Endothelial cell of umbilical vein (primary cell): ENCODE measurements around the gene HELZ2. TPM values are rescaled to one million over a fixed set of nuclear protein-coding genes. Genes with fewer than 3 reads are reported as not detected.

Experiments used
- BruUV-seq: library from RNA; stranded (reverse); fragments of 400-500 nt; replicated peaks from 2 replicates; lab custom pipeline; 2021; lab: Mats Ljungman, UMichigan
- CTCF ChIA-PET: fragments of 300-600, 350-600 bp; sonication (Branson Sonifier 250); formaldehyde crosslinking; loops from one replicate; lab custom pipeline; 2021; ENCODE audit warnings: antibody characterized with exemption, inconsistent platforms; lab: Charles Lee
- POLR2A ChIA-PET: fragments of 300-600, 350-600 bp; sonication (Branson Sonifier 250); formaldehyde crosslinking; loops from one replicate; lab custom pipeline; 2021; ENCODE audit warnings: antibody characterized with exemption, inconsistent platforms; lab: Charles Lee
- DNase-seq: peaks from one replicate; pipeline ENCODE4 v3.0.0-alpha.2; 2011; ENCODE audit warnings: low read depth, low spot score
- FAIRE-seq: peaks from 2 replicates; lab custom pipeline; 2011; peaks lifted over from hg19 to GRCh38; lab: Jason Lieb, UNC
- H2AFZ ChIP-seq: 2 replicates; pipeline ENCODE4 v1.6.0; 2012; ENCODE audit warnings: low read depth, low read length, control low read depth, inconsistent platforms
- H3K27ac ChIP-seq: 2 replicates; pipeline ENCODE4 v1.5.1; 2011; ENCODE audit warnings: low read depth, mild to moderate bottlenecking, control low read depth, low read length, moderate library complexity; ENCODE audit not compliant: insufficient read depth
- H3K27me3 ChIP-seq, 2 experiments: 2 replicates each; pipeline versions ENCODE4 v1.6.0 to v1.6.1; 2011; ENCODE audit warnings: low read length in 2 of 2, mixed read lengths in 1 of 2; ENCODE audit not compliant: control insufficient read depth in 2 of 2, insufficient read depth in 2 of 2
- H3K36me3 ChIP-seq, 2 experiments: 2 replicates in 1 of 2; 3 replicates in 1 of 2; pipeline ENCODE4 v1.5.1; 2011; ENCODE audit warnings: low read length in 2 of 2, mild to moderate bottlenecking in 1 of 2, moderate library complexity in 1 of 2; ENCODE audit not compliant: control insufficient read depth in 2 of 2, insufficient read depth in 2 of 2; ENCODE audit errors: extremely low read depth in 1 of 2
- H3K4me1 ChIP-seq: 3 replicates; pipeline ENCODE4 v1.5.1; 2011; ENCODE audit warnings: mild to moderate bottlenecking, low read length; ENCODE audit not compliant: control insufficient read depth, insufficient read depth; ENCODE audit errors: extremely low read depth
- H3K4me2 ChIP-seq: 2 replicates; pipeline ENCODE4 v1.6.1; 2011; ENCODE audit warnings: low read length, control low read depth, mixed read lengths; ENCODE audit not compliant: insufficient read depth
- H3K4me3 ChIP-seq, 3 experiments: fragments of 200-600 bp in 1 of 3; sonication (generic), shearing (Covaris generic) in 1 of 3; replicated peaks in 1 of 3; 2 replicates each; pipeline ENCODE4 v1.5.1; 2011 to 2016; ENCODE audit warnings: control low read depth in 3 of 3, low read length in 3 of 3, mild to moderate bottlenecking in 2 of 3, inconsistent platforms in 1 of 3, low read depth in 1 of 3, moderate library complexity in 1 of 3; ENCODE audit not compliant: insufficient read depth in 1 of 3
- H3K79me2 ChIP-seq: 2 replicates; pipeline ENCODE4 v1.6.0; 2012; ENCODE audit warnings: low read length, inconsistent platforms; ENCODE audit not compliant: control insufficient read depth, insufficient read depth
- H3K9ac ChIP-seq: replicated peaks from 2 replicates; pipeline ENCODE3; 2011; ENCODE audit warnings: low read length, control low read depth; ENCODE audit not compliant: insufficient read depth; ENCODE audit errors: extremely low read depth
- H3K9me1 ChIP-seq: replicated peaks from 3 replicates; pipeline ENCODE4 v1.6.0; 2011; ENCODE audit warnings: mild to moderate bottlenecking, low read length; ENCODE audit not compliant: control insufficient read depth, insufficient read depth; ENCODE audit errors: extremely low read depth
- H3K9me3 ChIP-seq: replicated peaks from 2 replicates; pipeline ENCODE4 v1.5.1; 2012; ENCODE audit warnings: low read length, inconsistent platforms; ENCODE audit not compliant: control insufficient read depth, insufficient read depth
- H4K20me1 ChIP-seq: replicated peaks from 2 replicates; pipeline ENCODE3; 2011; ENCODE audit warnings: mild to moderate bottlenecking, low read length; ENCODE audit not compliant: control insufficient read depth, insufficient read depth; ENCODE audit errors: extremely low read depth
- EZH2 ChIP-seq: IDR thresholded peaks from 2 replicates; pipeline ENCODE4 v1.6.1; 2012; ENCODE audit warnings: borderline replicate concordance, low read depth, mild to moderate bottlenecking, moderate library complexity, low read length, inconsistent platforms; ENCODE audit not compliant: severe bottlenecking
- GATA2 ChIP-seq: IDR thresholded peaks from 2 replicates; pipeline ENCODE4 v1.7.0; 2011; ENCODE audit warnings: low read depth, mild to moderate bottlenecking, moderate library complexity, mixed read lengths, low read length; ENCODE audit not compliant: insufficient read length, insufficient read depth
- MYC ChIP-seq: IDR thresholded peaks from one replicate; pipeline ENCODE4 v1.6.1; 2011; ENCODE audit warnings: mild to moderate bottlenecking, low read depth, low read length
- POLR2A ChIP-seq: IDR thresholded peaks from 2 replicates; pipeline ENCODE4 v1.6.1; 2012; ENCODE audit warnings: low read depth, mild to moderate bottlenecking, control low read depth, low read length
- POLR2AphosphoS5 ChIP-seq: IDR thresholded peaks from 2 replicates; pipeline ENCODE4 v1.6.1; 2012; ENCODE audit warnings: low read depth, mild to moderate bottlenecking, control low read depth, low read length, moderate library complexity; ENCODE audit not compliant: insufficient read depth
- dilution Hi-C: fragments of 300-500 bp; cut with MboI; formaldehyde crosslinking; loops from one replicate; pipeline ENCODE4 v1.15.0; 2019; ENCODE audit warnings: low sequenced_read_pairs; ENCODE audit not compliant: extremely low pct_ligation_motif_present
- intact Hi-C: fragments of 100-400 bp; cut with micrococcal nuclease; formaldehyde crosslinking; loops from one replicate; pipeline ENCODE4 v1.10.0; 2022
- polyA plus RNA-seq, 4 experiments: library from polyadenylated mRNA; depleted of rRNA in 3 of 4; stranded (reverse) in 3 of 4; unstranded in 1 of 4; fragments of >200 nt; gene quantifications; 2 replicates each; pipeline versions ENCODE4 v1.2.1 to v1.2.3, GENCODE V29; 2011 to 2012; ENCODE audit warnings: missing spikeins in 1 of 4
- total RNA-seq: library from RNA; stranded (reverse); gene quantifications from 2 replicates; pipeline ENCODE4 v1.2.3, GENCODE V29; 2021
- TF ChIP-seq, protein P1 (sequence below): IDR thresholded peaks from 2 replicates; pipeline ENCODE4 v1.6.1; 2011; ENCODE audit not compliant: insufficient read depth, insufficient read length
- TF ChIP-seq, protein P2 (sequence below), 2 donors: IDR thresholded peaks; 1 replicate in 1 of 2; 2 replicates in 1 of 2; pipeline ENCODE4 v1.5.1; 2011; ENCODE audit warnings: low read length in 2 of 2, mild to moderate bottlenecking in 2 of 2, moderate library complexity in 2 of 2, control low read depth in 1 of 2, inconsistent platforms in 1 of 2, low read depth in 1 of 2; ENCODE audit not compliant: insufficient read depth in 1 of 2; ENCODE audit errors: extremely low read depth in 1 of 2

Gene HELZ2
- total and polyA plus RNA-seq, 2 donors (not counting 3 experiments of a cell fraction or from before 2014, with no cell fraction given) = 10.6 to 33.2 TPM

DNA sequence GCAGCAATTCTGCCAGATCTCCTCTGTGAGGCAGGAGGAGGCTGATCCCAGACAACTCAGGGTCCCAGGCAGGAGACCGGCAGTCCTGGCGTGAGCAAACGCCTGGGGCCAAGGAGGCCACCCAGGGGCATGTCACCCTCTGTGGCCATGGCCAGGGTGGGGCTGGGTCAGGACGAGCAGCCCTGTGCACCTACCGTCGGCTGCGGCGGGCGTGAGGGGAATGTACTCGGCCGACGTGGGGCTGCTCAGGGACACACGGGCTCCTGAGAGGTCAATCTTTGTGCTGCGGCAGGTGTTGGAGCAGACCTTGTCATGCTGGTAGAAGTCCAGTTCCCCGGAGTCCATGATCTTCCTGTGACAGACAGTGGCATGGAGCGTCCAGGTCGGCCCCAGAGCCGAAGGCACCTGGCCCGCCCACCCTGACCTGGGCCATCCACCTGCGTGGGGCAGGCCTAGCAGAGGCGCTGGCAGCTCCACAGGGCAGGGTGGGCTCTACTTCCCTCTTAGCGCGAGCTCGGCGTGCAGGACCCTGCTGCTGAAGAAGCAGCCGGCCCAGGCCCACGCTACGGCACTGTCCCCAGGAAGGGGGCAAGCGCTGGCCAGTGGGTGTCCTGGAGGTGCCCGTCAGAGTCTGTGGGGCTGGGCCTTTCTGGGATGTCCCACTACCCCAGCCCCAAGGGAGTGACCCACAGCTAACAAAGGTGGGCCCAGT lies 21.5 kb upstream of the HELZ2 start:
- H3K27me3 ChIP-seq = no peaks in the 10 kb centered on the region
- no TSS peak for BruUV-seq
- no peaks in the 10 kb centered on the region for H3K4me1 ChIP-seq
- ChIA-PET CTCF (no interaction called here), POLR2A (interaction anchor here (0.5 kb wide), 1 partner anchor 178 kb away, joined by 4 read pairs; no protein-coding TSS in a partner anchor)
- H3K4me2 ChIP-seq = no peak overlapping the region
- no peak overlapping the region for H3K4me3 ChIP-seq
- no peaks in the 10 kb centered on the region for H3K9me3 ChIP-seq
- no peaks in the 10 kb centered on the region for H3K79me2 ChIP-seq
- no peak overlapping the region for H3K27ac ChIP-seq
- dilution Hi-C loops = no loop called here
- FAIRE-seq (no peak), DNase-seq (no peak)
- no peak for TF ChIP-seq MYC
- no peak for TF ChIP-seq EZH2
- no peak for TF ChIP-seq GATA2
- TF ChIP-seq, protein P1, sequence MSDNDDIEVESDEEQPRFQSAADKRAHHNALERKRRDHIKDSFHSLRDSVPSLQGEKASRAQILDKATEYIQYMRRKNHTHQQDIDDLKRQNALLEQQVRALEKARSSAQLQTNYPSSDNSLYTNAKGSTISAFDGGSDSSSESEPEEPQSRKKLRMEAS = no peak
- TF ChIP-seq POLR2A = no peak
- no peak for TF ChIP-seq POLR2AphosphoS5
- TF ChIP-seq, protein P2, sequence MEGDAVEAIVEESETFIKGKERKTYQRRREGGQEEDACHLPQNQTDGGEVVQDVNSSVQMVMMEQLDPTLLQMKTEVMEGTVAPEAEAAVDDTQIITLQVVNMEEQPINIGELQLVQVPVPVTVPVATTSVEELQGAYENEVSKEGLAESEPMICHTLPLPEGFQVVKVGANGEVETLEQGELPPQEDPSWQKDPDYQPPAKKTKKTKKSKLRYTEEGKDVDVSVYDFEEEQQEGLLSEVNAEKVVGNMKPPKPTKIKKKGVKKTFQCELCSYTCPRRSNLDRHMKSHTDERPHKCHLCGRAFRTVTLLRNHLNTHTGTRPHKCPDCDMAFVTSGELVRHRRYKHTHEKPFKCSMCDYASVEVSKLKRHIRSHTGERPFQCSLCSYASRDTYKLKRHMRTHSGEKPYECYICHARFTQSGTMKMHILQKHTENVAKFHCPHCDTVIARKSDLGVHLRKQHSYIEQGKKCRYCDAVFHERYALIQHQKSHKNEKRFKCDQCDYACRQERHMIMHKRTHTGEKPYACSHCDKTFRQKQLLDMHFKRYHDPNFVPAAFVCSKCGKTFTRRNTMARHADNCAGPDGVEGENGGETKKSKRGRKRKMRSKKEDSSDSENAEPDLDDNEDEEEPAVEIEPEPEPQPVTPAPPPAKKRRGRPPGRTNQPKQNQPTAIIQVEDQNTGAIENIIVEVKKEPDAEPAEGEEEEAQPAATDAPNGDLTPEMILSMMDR (IDR thresholded peaks at IDR 0.05; ENCODE audit: extremely low read depth in 1 of 2, insufficient read depth in 1 of 2, low read depth in 1 of 2, low read length in 2 of 2) = no peak
- intact Hi-C loops = loop anchor here (10.0 kb wide), 1 partner anchor 431 kb away; no protein-coding TSS in a partner anchor
- H3K36me3 ChIP-seq = peaks cover 0 to 29% of the 10 kb centered on the region in 2 experiments
- H4K20me1 ChIP-seq = no peaks in the 10 kb centered on the region
- no peak overlapping the region for H3K9ac ChIP-seq
- H2AFZ ChIP-seq = no peak overlapping the region
- H3K9me1 ChIP-seq = no peaks in the 10 kb centered on the region
